ENCODE results near the gene KLK11. TPM values are rescaled to one million over a fixed set of nuclear protein-coding genes. Genes with fewer than 3 reads are reported as not detected.

KLK11 gene
- total RNA-seq, 2 donors from 2014 or later = 0.47 to 0.64 TPM

- no peak for ATAC-seq
- intact Hi-C loops (cut with DNase I, micrococcal nuclease) = no loop called here
- DNase-seq = no peak
Observed at GRCh38 chr19:51031220-51031879, 4.9 kb upstream of the KLK11 start.

GRCh38 chr19:51030631-51031030 lies 4.2 kb upstream of the KLK11 start:
- ATAC-seq = no peak
- intact Hi-C loops (cut with DNase I, micrococcal nuclease) = no loop called here
- no peak for DNase-seq

GRCh38 chr19:51029718-51030117 lies 3.3 kb upstream of the KLK11 start:
- intact Hi-C loops (cut with DNase I, micrococcal nuclease) = no loop called here
- no peak for DNase-seq
- no peak for ATAC-seq

GRCh38 chr19:51027873-51028272 lies 1.5 kb upstream of the KLK11 start:
- intact Hi-C loops (cut with DNase I, micrococcal nuclease) = no loop called here
- ATAC-seq (no peak), DNase-seq (no peak)

DNA sequence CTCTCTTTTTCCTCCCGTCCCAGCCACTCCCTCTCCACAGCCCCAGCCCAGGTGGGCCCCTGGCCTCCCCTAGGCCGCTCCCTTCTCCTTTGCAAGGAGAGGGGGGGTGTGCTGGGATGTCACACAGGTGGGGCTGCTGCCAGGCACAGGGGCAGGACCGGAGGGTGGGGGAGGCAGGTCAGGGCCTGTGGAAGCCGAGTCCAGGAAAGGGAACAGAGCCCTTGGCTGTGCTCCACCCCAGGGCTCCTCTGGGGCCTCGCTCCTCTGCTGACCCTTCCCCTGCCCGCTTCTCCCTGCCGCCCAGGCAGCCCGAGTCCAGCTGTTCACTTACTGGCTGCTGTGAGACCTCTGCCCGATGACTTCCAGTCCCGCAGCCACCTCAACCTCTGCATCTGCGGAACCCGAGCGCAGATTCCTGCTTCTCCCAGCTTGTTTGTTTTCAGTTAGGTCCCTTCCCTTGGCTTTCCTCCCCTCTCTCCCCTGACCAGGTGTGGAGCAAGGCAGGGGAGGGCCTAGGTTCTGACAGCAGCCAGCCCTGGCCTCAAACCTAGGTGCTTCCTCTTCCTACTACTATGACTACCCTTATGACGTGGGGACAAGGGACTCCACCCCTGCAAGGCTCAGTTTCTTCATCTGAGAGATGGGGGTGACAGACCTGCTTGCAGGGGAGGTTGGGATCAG lies 850 bp upstream of the KLK11 start:
- intact Hi-C loops (cut with DNase I, micrococcal nuclease) = no loop called here
- DNase-seq = no peak
- no peak for ATAC-seq

GRCh38 chr19:51025809-51026553 lies 435 bp downstream of the KLK11 start:
- intact Hi-C loops (cut with DNase I, micrococcal nuclease) = no loop called here
- ATAC-seq (no peak), DNase-seq (no peak)

- intact Hi-C loops (cut with DNase I, micrococcal nuclease) = no loop called here
- no peak for ATAC-seq
- DNase-seq = no peak
Observed at GRCh38 chr19:51025401-51025800, 1.0 kb downstream of the KLK11 start.

GRCh38 chr19:51024924-51025323 lies 1.5 kb downstream of the KLK11 start:
- DNase-seq (no peak), ATAC-seq (no peak)
- intact Hi-C loops (cut with DNase I, micrococcal nuclease) = no loop called here

- DNase-seq (no peak), ATAC-seq (no peak)
- intact Hi-C loops (cut with DNase I, micrococcal nuclease) = no loop called here
Observed at GRCh38 chr19:51023946-51024345, 2.5 kb downstream of the KLK11 start.

DNA sequence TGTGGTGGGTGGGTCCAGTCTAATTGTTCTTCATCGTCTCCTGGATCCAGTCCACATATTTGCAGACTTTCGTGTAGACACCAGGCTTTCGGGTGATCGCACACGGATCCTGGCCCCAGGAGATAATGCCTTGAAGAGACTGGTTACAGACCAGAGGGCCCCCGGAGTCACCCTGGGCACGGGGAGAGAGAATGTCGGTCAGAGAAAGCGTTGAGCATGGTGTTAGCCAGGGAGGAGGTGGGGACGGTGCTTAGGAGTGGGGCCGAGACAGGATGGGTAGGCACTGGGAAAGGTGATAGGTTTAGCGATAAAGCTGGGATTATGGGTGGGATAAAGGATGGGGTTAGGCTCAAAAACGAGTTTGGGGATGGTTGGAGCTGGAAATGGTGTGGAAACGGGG lies 3.9 kb downstream of the KLK11 start:
- ATAC-seq (no peak), DNase-seq (no peak)
- intact Hi-C loops (cut with DNase I, micrococcal nuclease) = no loop called here

- peak; percentile 53 for ATAC-seq
- intact Hi-C loops (cut with DNase I, micrococcal nuclease) = no loop called here
- no peak for DNase-seq
Observed at GRCh38 chr19:51020988-51021651, 5.3 kb downstream of the KLK11 start.

GRCh38 chr19:51019544-51019925 lies 6.9 kb downstream of the KLK11 start, which contains the start of gene KLK10:
Gene KLK10, minus strand, starts transcription at chr19:51019709. Its CDS starts 579 bp downstream, at chr19:51019130.
- DNase-seq (no peak), ATAC-seq (no peak)
- intact Hi-C loops (cut with DNase I, micrococcal nuclease) = no loop called here

- intact Hi-C loops (cut with DNase I, micrococcal nuclease) = no loop called here
- DNase-seq = no peak
- no peak for ATAC-seq
Observed at GRCh38 chr19:51018745-51019543, 7.5 kb downstream of the KLK11 start.

DNA sequence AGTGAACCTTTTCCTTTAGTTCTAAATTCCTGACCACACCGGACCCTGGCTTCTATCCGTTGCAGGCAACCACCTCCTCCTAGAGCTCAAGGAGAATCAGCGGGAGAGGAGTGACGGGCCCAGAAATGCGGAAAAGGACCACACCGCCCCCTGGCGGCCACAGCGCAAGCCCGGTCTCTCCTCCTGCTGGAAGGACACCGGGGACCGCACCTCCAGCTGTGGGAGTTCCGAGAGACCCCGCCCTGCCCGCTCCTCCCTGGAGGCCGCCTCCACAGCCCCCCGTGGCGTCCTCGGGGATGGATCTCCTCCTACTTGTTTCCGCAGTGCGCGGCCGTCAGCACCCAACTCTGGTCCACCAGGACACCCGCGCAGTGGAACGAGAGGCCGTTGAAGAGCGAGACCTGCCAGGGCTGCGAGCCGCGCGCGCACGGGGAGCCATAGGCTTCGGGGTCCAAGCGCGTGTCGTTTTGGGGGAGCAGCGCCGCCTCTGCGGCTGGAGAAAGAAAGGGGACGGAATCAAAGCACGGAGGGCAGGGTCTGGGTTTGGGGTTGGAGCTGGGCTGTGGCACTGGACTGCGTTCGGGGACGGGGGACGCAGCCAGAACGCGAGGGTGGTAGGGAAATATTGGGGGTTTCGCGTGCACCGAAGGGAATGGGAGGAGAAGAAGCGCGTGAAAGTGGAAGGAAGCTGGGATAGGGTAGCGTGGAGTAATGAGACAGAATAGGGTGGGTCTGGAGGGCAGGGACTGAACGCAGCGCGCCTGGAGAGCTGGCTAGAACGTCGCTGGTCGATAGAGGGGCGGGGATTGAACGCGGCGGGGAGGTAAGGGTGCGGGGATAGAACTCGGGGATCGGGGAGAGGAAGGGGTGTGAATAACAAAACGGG lies 9.4 kb downstream of the KLK11 start:
- ATAC-seq = peak; percentile 71
- intact Hi-C loops (cut with DNase I, micrococcal nuclease) = no loop called here
- DNase-seq = peak in 1 of 2 donors; percentile 56

- intact Hi-C loops (cut with DNase I, micrococcal nuclease) = no loop called here
- DNase-seq (no peak), ATAC-seq (no peak)
Observed at GRCh38 chr19:51015691-51016267, 10.6 kb downstream of the KLK11 start.

GRCh38 chr19:51014242-51014641 lies 12.2 kb downstream of the KLK11 start:
- ATAC-seq (no peak), DNase-seq (no peak)
- intact Hi-C loops (cut with DNase I, micrococcal nuclease) = no loop called here

GRCh38 chr19:51012661-51013190 lies 13.7 kb downstream of the KLK11 start:
- ATAC-seq = no peak
- intact Hi-C loops (cut with DNase I, micrococcal nuclease) = no loop called here

More at GRCh38 chr19:51012661-51013190, 13.7 kb downstream of the KLK11 start:
- no peak for DNase-seq
